K562 (cell line): ENCODE data around the gene UQCC2. TPM values are rescaled to one million over a fixed set of nuclear protein-coding genes. Genes with fewer than 3 reads are reported as not detected.

Experiments used
- ATAC-seq: fragments of 200-7000 bp; cut with Tn5 transposase; 3 replicates; pipeline ENCODE4 v1.9.1; 2020; ENCODE audit warnings: moderate library complexity
- BruUV-seq: library from RNA; stranded (reverse); fragments of 400-500 nt; replicated peaks from 2 replicates; lab custom pipeline; 2021; lab: Mats Ljungman, UMichigan
- CTCF ChIA-PET: fragments of 300-600 bp; formaldehyde crosslinking; extraction: SDS; loops from one replicate; lab custom pipeline; 2021; ENCODE audit warnings: low intra/inter-chr PET ratio; lab: Yijun Ruan, JAX
- POLR2A ChIA-PET: fragments of 300-600, 350-650 bp; sonication (Branson Sonifier 250); formaldehyde crosslinking; extraction: SDS; loops from one replicate; lab custom pipeline; 2021; ENCODE audit warnings: antibody characterized with exemption, inconsistent platforms; lab: Yijun Ruan, JAX
- DNase-seq, 4 experiments: peaks; one replicate each; pipeline versions ENCODE4 v3.0.0 to v3.0.0-alpha.2; 2011 to 2018; ENCODE audit warnings: low spot score in 3 of 4, mixed read lengths in 3 of 4; ENCODE audit errors: extremely low read depth in 1 of 4
- FAIRE-seq: peaks from 2 replicates; lab custom pipeline; 2011; peaks lifted over from hg19 to GRCh38; lab: Jason Lieb, UNC
- H2AFZ ChIP-seq: 2 replicates; pipeline ENCODE4 v1.6.0; 2011; ENCODE audit warnings: low read depth, low read length, control low read depth, inconsistent platforms
- H3K27ac ChIP-seq: fragments of 200-600 bp; 3 replicates; pipeline ENCODE4 v1.8.0; 2011; ENCODE audit warnings: low read depth, mild to moderate bottlenecking, control low read depth, inconsistent platforms, low read length, moderate library complexity, mixed read lengths; ENCODE audit errors: extremely low read depth
- H3K27me3 ChIP-seq, 2 experiments: fragments of 300-600 bp in 1 of 2; 2 replicates in 1 of 2; 3 replicates in 1 of 2; pipeline versions ENCODE4 v1.6.0 to v1.8.0; 2011; ENCODE audit warnings: inconsistent platforms in 2 of 2, low read length in 2 of 2, mild to moderate bottlenecking in 1 of 2, mixed read lengths in 1 of 2, moderate library complexity in 1 of 2; ENCODE audit not compliant: control insufficient read depth in 2 of 2, insufficient read depth in 2 of 2
- H3K36me3 ChIP-seq: fragments of 300-600 bp; 3 replicates; pipeline ENCODE4 v1.8.0; 2011; ENCODE audit warnings: mild to moderate bottlenecking, low read length, inconsistent platforms; ENCODE audit not compliant: control insufficient read depth, insufficient read depth
- H3K4me1 ChIP-seq, 2 experiments: fragments of 200-600 bp in 1 of 2; replicated peaks in 1 of 2; 2 replicates in 1 of 2; 3 replicates in 1 of 2; pipeline versions ENCODE4 v1.5.1 to v1.8.0; 2011; ENCODE audit warnings: inconsistent platforms in 2 of 2, low read length in 2 of 2, mild to moderate bottlenecking in 1 of 2, mixed read lengths in 1 of 2, moderate library complexity in 1 of 2; ENCODE audit not compliant: control insufficient read depth in 2 of 2, insufficient read depth in 2 of 2
- H3K4me2 ChIP-seq: 2 replicates; pipeline ENCODE4 v1.6.1; 2011; ENCODE audit warnings: low read length, control low read depth, inconsistent platforms, mixed read lengths; ENCODE audit not compliant: insufficient read depth
- H3K4me3 ChIP-seq: fragments of 200-600 bp; sonication (generic), shearing (Covaris generic); 2 replicates; pipeline ENCODE4 v1.5.1; 2016; ENCODE audit warnings: control low read depth, inconsistent platforms
- H3K79me2 ChIP-seq: fragments of 200-600 bp; 3 replicates; pipeline ENCODE4 v1.8.0; 2011; ENCODE audit warnings: low read length, inconsistent platforms; ENCODE audit not compliant: control insufficient read depth, insufficient read depth
- H3K9ac ChIP-seq, 2 experiments: 2 replicates each; pipeline versions ENCODE4 v1.6.0 to v1.6.1; 2011; ENCODE audit warnings: low read depth in 2 of 2, low read length in 2 of 2, control low read depth in 1 of 2, inconsistent platforms in 1 of 2, mild to moderate bottlenecking in 1 of 2, mixed read lengths in 1 of 2; ENCODE audit not compliant: insufficient read depth in 1 of 2
- H3K9me1 ChIP-seq: one replicate; pipeline ENCODE4 v1.6.0; 2011; ENCODE audit warnings: inconsistent platforms, mild to moderate bottlenecking, low read length, moderate library complexity; ENCODE audit not compliant: control insufficient read depth, insufficient read depth
- H3K9me3 ChIP-seq: replicated peaks from 2 replicates; pipeline ENCODE4 v1.5.1; 2011; ENCODE audit warnings: low read depth, low read length, inconsistent platforms; ENCODE audit not compliant: control insufficient read depth, insufficient read depth
- H4K20me1 ChIP-seq: replicated peaks from 2 replicates; pipeline ENCODE4 v1.6.1; 2011; ENCODE audit warnings: low read length, inconsistent platforms, mixed read lengths; ENCODE audit not compliant: control insufficient read depth, insufficient read depth
- CBX2 ChIP-seq: fragments of 200-600 bp; sonication (generic); IDR thresholded peaks from one replicate; pipeline ENCODE4 v1.6.1; 2012; ENCODE audit warnings: mild to moderate bottlenecking, low read length, inconsistent platforms; ENCODE audit not compliant: insufficient read depth, poor library complexity, severe bottlenecking
- MAFG ChIP-seq: fragments of 450-650 bp; conservative IDR thresholded peaks from 2 replicates; pipeline ENCODE4 v1.6.1; 2016; ENCODE audit warnings: missing genetic modification characterization, missing compliant biosample characterization
- NR2C1 ChIP-seq, 2 experiments: fragments of 450-650 bp; IDR thresholded peaks; 2 replicates each; pipeline ENCODE4 v1.6.1; 2017; ENCODE audit warnings: mild to moderate bottlenecking in 2 of 2, antibody characterized with exemption in 1 of 2, inconsistent platforms in 1 of 2, missing compliant biosample characterization in 1 of 2, missing genetic modification characterization in 1 of 2
- PCBP1 ChIP-seq: fragments of 200-400 bp; formaldehyde crosslinking; IDR thresholded peaks from 2 replicates; pipeline ENCODE4 v1.6.1; 2018; ENCODE audit warnings: mild to moderate bottlenecking, low read depth, low read length; ENCODE audit not compliant: poor library complexity, severe bottlenecking
- POLR2AphosphoS2 ChIP-seq: IDR thresholded peaks from 2 replicates; pipeline ENCODE4 v1.6.1; 2012; ENCODE audit warnings: low read length, improper control_type of control experiment
- RUNX1 ChIP-seq: sonication (generic); IDR thresholded peaks from 2 replicates; pipeline ENCODE4 v1.6.1; 2016; ENCODE audit warnings: antibody characterized with exemption, low read depth
- TGIF2 ChIP-seq: sonication (generic); formaldehyde crosslinking; IDR thresholded peaks from 2 replicates; pipeline ENCODE4 v1.8.1; 2022; ENCODE audit warnings: mild to moderate bottlenecking, missing genetic modification reagents, moderate library complexity
- ZFP1 ChIP-seq: fragments of 450-650 bp; formaldehyde crosslinking; IDR thresholded peaks from 2 replicates; pipeline ENCODE4 v1.4.0; 2020; ENCODE audit warnings: mild to moderate bottlenecking, mixed read lengths
- ZNF165 ChIP-seq: fragments of 250-450 bp; sonication (Bioruptor Pico); IDR thresholded peaks from 2 replicates; pipeline ENCODE4 v1.4.0; 2020; ENCODE audit warnings: borderline replicate concordance
- WGBS: fragments of 100-300 bp; shearing (Covaris generic); methylation state at CpG from one replicate; pipeline ENCODE4 v1.1.6; 2016; ENCODE audit warnings: low coverage, mixed read lengths; ENCODE audit not compliant: insufficient coverage; ENCODE audit errors: missing lambda C conversion rate; 5-methylcytosine and 5-hydroxymethylcytosine counted together
- in situ Hi-C: fragments of 300-500 bp; cut with MboI; formaldehyde crosslinking; loops from 4 replicates; pipeline ENCODE4 v1.15.0; 2018; ENCODE audit warnings: inconsistent platforms, mixed read lengths
- intact Hi-C: fragments of 100-400 bp; cut with micrococcal nuclease; formaldehyde crosslinking; loops from 2 replicates; pipeline ENCODE4 v1.14.2; 2022
- polyA plus RNA-seq, 8 experiments: library from polyadenylated mRNA; depleted of rRNA in 4 of 8; stranded (reverse) in 5 of 8; unstranded in 3 of 8; fragments of >200 nt; fragmentation: Nextera tagmentation in 2 of 8; fragmentation: Illumina TruSeq in 1 of 8; extraction: Ambion mirVana in 2 of 8; extraction: Trizol in 1 of 8; gene quantifications; 2 replicates each; pipeline versions ENCODE4 v1.2.1 to v1.2.3, GENCODE V29; 2011 to 2014; ENCODE audit warnings: inconsistent platforms in 1 of 8, missing spikeins in 1 of 8
- total RNA-seq, 7 experiments: library from RNA; depleted of rRNA in 6 of 7; stranded (reverse); fragments of >200 nt in 6 of 7; fragmentation: Illumina TruSeq in 2 of 7; extraction: Trizol in 2 of 7; gene quantifications; 2 replicates each; pipeline versions ENCODE4 v1.2.1 to v1.2.3, GENCODE V29; 2011 to 2021; ENCODE audit warnings: low replicate concordance in 1 of 7
- TF ChIP-seq, protein P1 (sequence below): fragments of 250-450 bp; sonication (Bioruptor Pico); IDR thresholded peaks from 2 replicates; pipeline ENCODE4 v1.8.0; 2021; ENCODE audit warnings: borderline replicate concordance, mild to moderate bottlenecking, moderate library complexity; ENCODE audit not compliant: poor library complexity, severe bottlenecking
- TF ChIP-seq, protein P2 (sequence below): fragments of 450-650 bp; IDR thresholded peaks from 2 replicates; pipeline ENCODE4 v1.6.1; 2016; ENCODE audit warnings: borderline replicate concordance

Gene UQCC2
- total and polyA plus RNA-seq, 9 of the 15 experiments (the other 6 are each of a cell fraction or from before 2014, with no cell fraction given), result 58.5 to 927 (median 158) TPM

DNA sequence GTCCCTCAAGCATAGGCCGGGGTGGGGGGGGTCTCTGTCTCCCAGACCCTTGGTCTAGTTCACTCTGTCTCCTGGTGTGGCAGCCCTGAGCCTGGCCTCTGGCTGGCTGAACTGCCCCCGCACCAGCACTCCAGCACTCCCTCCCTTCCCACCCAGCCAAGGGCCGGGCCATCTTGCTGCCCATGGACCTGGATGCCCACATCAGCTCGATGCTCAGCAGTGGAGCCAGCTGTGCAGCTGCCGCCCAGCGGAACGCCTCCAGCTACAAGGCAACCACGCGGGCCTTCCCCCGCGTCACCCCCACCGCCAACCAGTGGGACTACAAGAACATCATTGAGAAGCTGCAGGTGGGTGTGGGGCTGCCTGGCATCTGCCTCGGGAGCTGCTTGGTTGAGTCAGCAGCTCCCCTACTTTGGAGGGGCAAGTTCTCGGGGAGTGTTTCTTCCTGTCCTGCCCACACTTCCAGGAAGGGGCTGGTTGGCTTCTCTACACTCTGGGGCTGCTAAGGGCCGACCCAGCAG is 28.4 kb downstream of the UQCC2 start:
- no peak for TF ChIP-seq ZFP1 (CRISPR knock-in tag)
- no peak for TF ChIP-seq PCBP1
- TF ChIP-seq, protein P1, sequence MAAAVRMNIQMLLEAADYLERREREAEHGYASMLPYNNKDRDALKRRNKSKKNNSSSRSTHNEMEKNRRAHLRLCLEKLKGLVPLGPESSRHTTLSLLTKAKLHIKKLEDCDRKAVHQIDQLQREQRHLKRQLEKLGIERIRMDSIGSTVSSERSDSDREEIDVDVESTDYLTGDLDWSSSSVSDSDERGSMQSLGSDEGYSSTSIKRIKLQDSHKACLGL (CRISPR knock-in tag), result no peak
- TF ChIP-seq TGIF2 (CRISPR knock-in tag), result no peak
- no peak for TF ChIP-seq ZNF165
- TF ChIP-seq, protein P2, sequence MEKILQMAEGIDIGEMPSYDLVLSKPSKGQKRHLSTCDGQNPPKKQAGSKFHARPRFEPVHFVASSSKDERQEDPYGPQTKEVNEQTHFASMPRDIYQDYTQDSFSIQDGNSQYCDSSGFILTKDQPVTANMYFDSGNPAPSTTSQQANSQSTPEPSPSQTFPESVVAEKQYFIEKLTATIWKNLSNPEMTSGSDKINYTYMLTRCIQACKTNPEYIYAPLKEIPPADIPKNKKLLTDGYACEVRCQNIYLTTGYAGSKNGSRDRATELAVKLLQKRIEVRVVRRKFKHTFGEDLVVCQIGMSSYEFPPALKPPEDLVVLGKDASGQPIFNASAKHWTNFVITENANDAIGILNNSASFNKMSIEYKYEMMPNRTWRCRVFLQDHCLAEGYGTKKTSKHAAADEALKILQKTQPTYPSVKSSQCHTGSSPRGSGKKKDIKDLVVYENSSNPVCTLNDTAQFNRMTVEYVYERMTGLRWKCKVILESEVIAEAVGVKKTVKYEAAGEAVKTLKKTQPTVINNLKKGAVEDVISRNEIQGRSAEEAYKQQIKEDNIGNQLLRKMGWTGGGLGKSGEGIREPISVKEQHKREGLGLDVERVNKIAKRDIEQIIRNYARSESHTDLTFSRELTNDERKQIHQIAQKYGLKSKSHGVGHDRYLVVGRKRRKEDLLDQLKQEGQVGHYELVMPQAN, result no peak
- no peak for TF ChIP-seq CBX2
- TF ChIP-seq RUNX1, result no peak
- TF ChIP-seq POLR2AphosphoS2, result no peak
- no peak for TF ChIP-seq MAFG (tag)
- no peak for TF ChIP-seq NR2C1 (IDR thresholded peaks at IDR 0.05)
- TF ChIP-seq NR2C1 (tag; IDR thresholded peaks at IDR 0.05), result no peak
- ChIA-PET CTCF (no interaction called here), POLR2A (interaction anchor here (0.7 to 1.5 kb wide), 4 partner anchors 10 to 25 kb away, joined by 3 to 5 read pairs (median 4); no protein-coding TSS in a partner anchor)
- Histone ChIP-seq H4K20me1 (no peaks in the 10 kb centered on the region), H2AFZ (no peak overlapping the region), H3K4me3 (no peak overlapping the region), H3K4me1 (peaks cover 0 to 7% of the 10 kb centered on the region in 2 experiments; a peak in 1 of 5 replicates), H3K36me3 (peaks cover 91% of the 10 kb centered on the region; the same call in 2 of the 3 replicates), H3K4me2 (no peak overlapping the region), H3K27me3 (no peaks in the 10 kb centered on the region), H3K9me1 (no peaks in the 10 kb centered on the region), H3K9ac (no peak overlapping the region; a peak in 1 of 4 replicates), H3K27ac (no peak overlapping the region), H3K79me2 (no peaks in the 10 kb centered on the region), H3K9me3 (no peaks in the 10 kb centered on the region)
- no peak for DNase-seq
- intact Hi-C loops (no loop called here), in situ Hi-C loops (no loop called here)
- no TSS peak for BruUV-seq
- ATAC-seq, result no peak
- no peak for FAIRE-seq
- WGBS, result 88% methylated on average over 15 of the region's 15 CpGs
